Immature natural killer cell (primary cell): ENCODE results near the gene TXNRD2. TPM values are rescaled to one million over a fixed set of nuclear protein-coding genes. Genes with fewer than 3 reads are reported as not detected.

Source experiments
- DNase-seq, 3 donors: peaks; one replicate each; pipeline ENCODE4 v3.0.0; 2022; ENCODE audit warnings: mixed read lengths in 1 of 3
- H3K27ac Mint-ChIP-seq, 6 donors: one replicate each; pipeline ENCODE4 v1.8.0; 2020; ENCODE audit warnings: mixed read lengths in 6 of 6, mild to moderate bottlenecking in 5 of 6, inconsistent platforms in 4 of 6, moderate library complexity in 3 of 6
- H3K27me3 Mint-ChIP-seq, 3 donors: one replicate each; pipeline ENCODE4 v1.8.0; 2020 to 2021; ENCODE audit warnings: low read depth in 3 of 3, mild to moderate bottlenecking in 3 of 3, mixed read lengths in 3 of 3, moderate library complexity in 3 of 3, inconsistent platforms in 1 of 3
- H3K36me3 Mint-ChIP-seq, 3 donors: one replicate each; pipeline ENCODE4 v1.8.0; 2020; ENCODE audit warnings: mixed read lengths in 3 of 3, inconsistent platforms in 2 of 3, mild to moderate bottlenecking in 2 of 3
- H3K4me1 Mint-ChIP-seq, 2 donors: one replicate each; pipeline ENCODE4 v1.8.0; 2020; ENCODE audit warnings: inconsistent platforms in 2 of 2, mild to moderate bottlenecking in 2 of 2, mixed read lengths in 2 of 2, moderate library complexity in 1 of 2
- H3K4me3 Mint-ChIP-seq, 5 donors: one replicate each; pipeline ENCODE4 v1.8.0; 2020; ENCODE audit warnings: mild to moderate bottlenecking in 5 of 5, mixed read lengths in 5 of 5, inconsistent platforms in 3 of 5, moderate library complexity in 3 of 5
- H3K9me3 Mint-ChIP-seq, 6 donors: one replicate each; pipeline ENCODE4 v1.8.0; 2020; ENCODE audit warnings: mild to moderate bottlenecking in 6 of 6, mixed read lengths in 6 of 6, inconsistent platforms in 4 of 6, moderate library complexity in 3 of 6
- polyA plus RNA-seq, 3 donors: library from polyadenylated mRNA; unstranded; fragments of 300-500 nt; fragmentation: Illumina TruSeq; gene quantifications; one replicate each; pipeline ENCODE4 v1.2.3, GENCODE V29; 2021

The TXNRD2 gene
- polyA plus RNA-seq, 3 donors from 2014 or later: 11.0 to 17.1 (median 15.5) TPM

GRCh38 chr22:19862619-19863246, 78.9 kb downstream of the TXNRD2 start:
- Mint-ChIP-seq H3K27me3 (peaks cover 0 to 3% (median 2%) of the 10 kb centered on the region in 3 donors), H3K27ac (no peak overlapping the region), H3K4me1 (no peaks in the 10 kb centered on the region), H3K4me3 (no peak overlapping the region), H3K9me3 (no peaks in the 10 kb centered on the region), H3K36me3 (no peaks in the 10 kb centered on the region)
- no peak for DNase-seq

DNA sequence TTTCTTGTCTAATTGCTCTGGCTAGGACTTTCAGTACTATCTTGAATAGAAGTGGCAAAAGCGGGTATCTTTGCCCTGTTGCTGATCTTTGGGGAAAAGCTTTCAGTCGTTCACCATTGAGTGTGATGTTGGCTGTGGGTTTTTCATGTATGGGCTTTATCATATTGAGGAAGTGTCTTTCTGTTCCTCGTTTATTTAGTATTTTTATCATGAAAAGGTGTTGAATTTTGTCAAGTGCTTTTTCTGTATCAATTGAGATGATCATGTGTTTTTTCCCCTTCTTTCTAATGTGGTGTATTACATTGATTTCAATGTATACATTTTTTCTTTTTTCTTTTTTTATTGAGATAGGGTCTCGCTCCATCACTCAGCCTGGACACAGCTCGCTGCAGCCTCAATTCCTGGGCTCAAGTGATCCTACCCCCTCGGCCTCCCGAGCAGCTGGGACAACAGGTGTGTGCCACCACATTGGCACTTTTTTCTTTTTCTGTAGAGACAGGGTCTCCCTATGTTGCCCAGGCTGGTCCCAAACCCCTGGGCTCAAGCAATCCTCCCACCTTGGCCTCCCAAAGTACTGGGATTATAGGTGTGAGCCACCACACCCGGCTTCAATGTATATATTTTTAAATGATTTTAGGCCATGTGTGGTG, 81.6 kb downstream of the TXNRD2 start:
- Mint-ChIP-seq H3K27ac (no peak overlapping the region), H3K4me1 (peaks cover 7 to 8% of the 10 kb centered on the region in 2 donors)

GRCh38 chr22:19857382-19857781, 84.2 kb downstream of the TXNRD2 start:
- Mint-ChIP-seq H3K27me3 (peaks cover 0 to 3% (median 2%) of the 10 kb centered on the region in 3 donors), H3K27ac (peak overlapping the region in 3 of 6 donors; percentile 64 to 70 (median 68)), H3K9me3 (no peaks in the 10 kb centered on the region), H3K4me1 (peaks cover 26 to 27% of the 10 kb centered on the region in 2 donors), H3K4me3 (peak overlapping the region in 2 of 5 donors; percentile 5 to 86), H3K36me3 (no peaks in the 10 kb centered on the region)
- no peak for DNase-seq

More for the DNA sequence above, 81.6 kb downstream of the TXNRD2 start:
- Mint-ChIP-seq H3K4me3 (no peak overlapping the region), H3K36me3 (no peaks in the 10 kb centered on the region), H3K9me3 (no peaks in the 10 kb centered on the region), H3K27me3 (peaks cover 0 to 4% (median 2%) of the 10 kb centered on the region in 3 donors)
- no peak for DNase-seq

DNA sequence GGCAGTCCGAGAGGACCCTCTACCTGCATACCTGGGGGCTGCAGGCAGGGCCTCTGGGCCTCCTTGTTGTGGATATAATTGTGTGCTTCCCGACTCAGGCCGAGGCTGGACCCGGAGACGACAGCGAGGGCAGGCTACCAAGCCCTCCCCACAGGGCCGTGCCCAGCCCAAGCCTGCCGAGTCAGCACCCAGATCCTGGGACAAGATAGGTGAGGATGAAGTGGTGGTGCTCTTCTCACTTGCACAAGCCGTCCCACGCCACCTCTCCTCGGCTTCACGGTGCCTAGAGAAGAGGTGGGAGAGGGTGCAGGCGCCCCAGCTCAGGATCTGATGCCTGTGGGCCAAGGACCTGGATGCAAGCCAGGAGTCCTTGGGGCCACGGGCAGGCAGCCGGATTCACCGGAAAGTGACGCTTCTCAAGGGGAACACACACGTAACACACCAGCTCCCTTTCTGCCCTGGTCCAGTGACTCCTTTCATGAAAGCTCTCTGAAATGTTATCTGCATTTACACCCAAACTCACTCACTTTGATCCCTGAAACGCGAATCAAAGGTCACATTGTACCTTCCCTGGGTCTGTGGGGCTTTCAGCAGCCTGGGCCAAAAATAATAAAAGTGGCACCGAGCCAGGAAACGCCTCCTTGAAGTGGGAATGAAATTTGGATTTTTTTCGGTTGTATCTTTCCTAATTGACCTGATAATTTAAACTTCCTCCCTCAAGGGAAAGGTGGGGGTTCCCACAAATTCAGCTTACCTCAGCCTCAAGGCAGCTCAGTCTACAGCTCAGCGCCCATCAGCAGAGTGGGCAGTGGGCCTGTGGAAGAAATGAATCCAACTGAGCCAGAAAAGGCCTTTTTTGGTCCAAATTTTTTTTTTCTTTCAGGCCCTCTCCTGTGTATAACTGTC, 85.9 kb downstream of the TXNRD2 start:
- peaks cover 26 to 31% of the 10 kb centered on the region in 2 donors for H3K4me1 Mint-ChIP-seq
- no peaks in the 10 kb centered on the region for H3K9me3 Mint-ChIP-seq
- no peaks in the 10 kb centered on the region for H3K36me3 Mint-ChIP-seq
- H3K27me3 Mint-ChIP-seq: peaks cover 0 to 3% (median 0%) of the 10 kb centered on the region in 3 donors
- peak overlapping the region; percentile 83 to 93 (median 90) for H3K27ac Mint-ChIP-seq
- DNase-seq: no peak
- peak overlapping the region; percentile 86 to 92 (median 90) for H3K4me3 Mint-ChIP-seq

DNA sequence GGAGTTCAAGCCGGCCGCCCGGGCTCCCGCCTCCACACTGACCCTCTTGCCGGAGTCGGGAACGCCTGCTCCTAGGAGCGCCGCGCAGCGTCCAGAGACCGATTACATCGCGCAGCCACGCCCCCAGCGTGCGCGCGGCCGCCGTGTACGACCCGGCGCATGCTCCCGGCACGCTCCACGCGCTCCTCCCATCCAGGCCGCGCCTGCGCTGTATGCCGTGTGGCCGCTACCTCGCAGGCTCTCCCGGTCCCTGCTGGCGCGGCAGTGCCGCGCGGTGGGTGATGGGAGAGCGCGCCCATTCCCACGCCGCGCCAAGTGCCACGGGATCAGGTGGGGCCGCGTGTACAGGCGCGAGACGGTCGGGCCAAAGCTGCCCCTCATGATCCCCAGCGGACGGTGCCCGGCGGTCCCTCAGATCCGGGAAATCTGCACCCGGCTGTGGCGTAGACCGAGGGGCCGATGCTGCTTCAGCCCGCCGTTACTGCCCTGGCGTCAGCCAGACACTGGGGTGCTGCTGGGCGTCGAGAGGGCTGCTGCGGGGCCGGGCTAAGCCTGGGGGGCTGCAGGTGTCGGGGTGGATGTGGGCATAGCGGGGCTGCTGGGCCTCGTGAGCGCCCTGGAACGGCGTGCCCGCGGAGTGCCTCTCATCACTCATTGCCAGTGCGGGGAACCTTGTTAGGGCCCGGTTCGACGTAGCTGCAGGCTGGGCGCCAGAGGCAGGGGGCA, 86.7 kb downstream of the TXNRD2 start, which contains the start of the genes GNB1L and RTL10:
TSS of gene GNB1L (minus strand) at position 97 of the 726 bp plus-strand sequence. CDS start 33,519 bp downstream, outside the sequence.
TSS of gene RTL10 (minus strand) at position 97 of the 726 bp plus-strand sequence. CDS start 2,613 bp downstream, outside the sequence.
- Mint-ChIP-seq H3K27ac (peak within 1 kb of the TSS; percentile 83 to 93 (median 90)), H3K36me3 (no peaks in the 10 kb centered on the region), H3K9me3 (no peaks in the 10 kb centered on the region), H3K27me3 (peaks cover 0 to 3% (median 0%) of the 10 kb centered on the region in 3 donors), H3K4me3 (peak within 1 kb of the TSS; percentile 86 to 92 (median 90)), H3K4me1 (peaks cover 26 to 31% of the 10 kb centered on the region in 2 donors)
- DNase-seq: peak; percentile 94 to 96 (median 95)

DNA sequence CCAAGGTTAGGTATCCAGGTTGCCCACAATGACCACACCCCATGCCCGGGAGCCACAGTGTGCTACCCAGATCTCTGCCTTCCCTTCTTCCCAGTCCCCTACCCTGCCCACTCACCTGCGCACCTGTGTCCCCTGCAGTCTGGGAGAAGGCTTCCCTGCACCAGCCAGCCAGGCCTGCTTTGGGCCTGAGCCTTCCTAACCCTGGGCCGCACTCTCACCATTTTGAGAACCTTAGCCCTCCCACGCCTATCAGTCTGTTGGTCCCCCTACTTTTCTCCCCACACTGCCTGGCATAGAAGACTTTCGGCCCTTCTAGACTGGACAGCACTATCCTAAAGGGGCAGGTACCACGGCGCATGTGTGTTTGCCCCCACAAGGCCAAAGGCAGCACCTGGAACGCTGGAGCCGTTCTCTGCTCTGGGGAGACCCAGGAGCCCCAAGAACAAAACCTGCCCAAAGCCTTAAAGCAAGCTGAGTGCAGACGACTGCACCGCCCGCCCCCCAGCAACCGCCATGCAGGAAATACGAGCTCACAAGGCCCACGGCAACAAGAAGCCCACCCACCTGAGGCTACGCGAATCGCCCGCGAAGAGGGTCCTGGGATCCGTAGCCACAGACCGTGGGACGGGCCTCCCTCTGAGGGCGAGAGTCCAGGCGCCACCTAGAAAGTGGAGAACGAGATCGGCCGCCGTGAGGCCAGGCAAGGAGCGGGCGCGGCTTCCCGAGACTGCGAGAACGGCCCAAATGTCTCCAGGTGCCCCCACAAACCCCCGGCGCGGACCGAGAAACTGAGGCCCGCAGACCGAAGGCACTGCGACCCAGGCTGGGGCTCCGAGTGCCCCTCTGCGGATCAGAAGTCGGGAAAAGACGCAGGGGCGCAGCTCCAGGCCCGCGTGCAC, 87.5 kb downstream of the TXNRD2 start:
- Mint-ChIP-seq H3K4me1 (peaks cover 26 to 31% of the 10 kb centered on the region in 2 donors), H3K27me3 (peaks cover 0 to 3% (median 0%) of the 10 kb centered on the region in 3 donors), H3K36me3 (no peaks in the 10 kb centered on the region), H3K9me3 (no peaks in the 10 kb centered on the region), H3K27ac (peak overlapping the region; percentile 53 to 93 (median 90)), H3K4me3 (peak overlapping the region; percentile 86 to 92 (median 90))
- DNase-seq: no peak

DNA sequence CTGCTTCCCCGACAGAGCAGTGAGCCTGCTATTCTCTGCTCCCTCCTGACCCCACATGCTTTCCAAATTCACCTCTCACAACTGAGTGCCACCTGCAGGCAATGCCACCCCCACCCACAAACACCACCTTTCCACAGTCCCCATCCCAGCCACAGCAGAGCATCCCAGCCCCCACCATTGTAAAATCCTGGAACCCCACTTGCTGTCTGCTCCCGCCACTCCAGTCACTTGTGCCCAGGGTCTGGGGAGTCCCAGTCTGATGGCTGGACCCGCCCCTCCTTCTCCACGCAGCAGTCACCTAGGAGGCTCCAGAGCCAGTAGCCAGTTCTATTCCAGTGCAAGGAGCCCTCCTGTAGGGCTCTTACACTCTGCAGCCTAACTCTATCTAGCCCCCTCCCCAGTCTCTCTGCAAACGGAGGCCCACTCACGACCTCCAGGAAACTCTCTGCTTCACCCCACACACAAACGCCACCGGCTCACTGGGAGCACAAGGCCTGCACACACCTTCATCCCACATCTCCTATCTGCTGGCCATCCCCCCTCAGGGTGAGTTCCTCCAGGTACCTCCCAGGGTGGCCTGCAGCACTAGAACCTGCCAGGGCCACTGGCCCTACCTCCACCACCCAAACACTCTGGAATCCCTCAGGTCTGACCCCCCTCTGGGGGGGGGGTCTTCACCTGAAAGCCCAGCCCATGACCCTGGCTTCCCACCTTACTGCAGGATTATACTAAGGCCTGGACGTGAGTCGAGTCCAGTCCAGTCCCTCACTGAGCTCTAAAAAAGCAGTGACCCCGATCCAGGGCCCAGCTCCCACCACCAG, 88.3 kb downstream of the TXNRD2 start:
- H3K4me1 Mint-ChIP-seq: peaks cover 26 to 31% of the 10 kb centered on the region in 2 donors

GRCh38 chr22:19852177-19852781, 89.3 kb downstream of the TXNRD2 start:
- no peak for DNase-seq
- Mint-ChIP-seq H3K4me3 (peak overlapping the region in 4 of 5 donors; percentile 21 to 92 (median 88)), H3K36me3 (no peaks in the 10 kb centered on the region), H3K27ac (peak overlapping the region in 3 of 6 donors; percentile 17 to 28 (median 20)), H3K27me3 (peaks cover 0 to 3% (median 0%) of the 10 kb centered on the region in 3 donors), H3K4me1 (peaks cover 26 to 31% of the 10 kb centered on the region in 2 donors), H3K9me3 (no peaks in the 10 kb centered on the region)

More for the DNA sequence above, 88.3 kb downstream of the TXNRD2 start:
- no peaks in the 10 kb centered on the region for H3K36me3 Mint-ChIP-seq
- H3K9me3 Mint-ChIP-seq: no peaks in the 10 kb centered on the region
- H3K4me3 Mint-ChIP-seq: peak overlapping the region; percentile 86 to 92 (median 90)
- peak overlapping the region in 5 of 6 donors; percentile 68 to 83 (median 83) for H3K27ac Mint-ChIP-seq
- DNase-seq: no peak
- peaks cover 0 to 3% (median 0%) of the 10 kb centered on the region in 3 donors for H3K27me3 Mint-ChIP-seq

DNA sequence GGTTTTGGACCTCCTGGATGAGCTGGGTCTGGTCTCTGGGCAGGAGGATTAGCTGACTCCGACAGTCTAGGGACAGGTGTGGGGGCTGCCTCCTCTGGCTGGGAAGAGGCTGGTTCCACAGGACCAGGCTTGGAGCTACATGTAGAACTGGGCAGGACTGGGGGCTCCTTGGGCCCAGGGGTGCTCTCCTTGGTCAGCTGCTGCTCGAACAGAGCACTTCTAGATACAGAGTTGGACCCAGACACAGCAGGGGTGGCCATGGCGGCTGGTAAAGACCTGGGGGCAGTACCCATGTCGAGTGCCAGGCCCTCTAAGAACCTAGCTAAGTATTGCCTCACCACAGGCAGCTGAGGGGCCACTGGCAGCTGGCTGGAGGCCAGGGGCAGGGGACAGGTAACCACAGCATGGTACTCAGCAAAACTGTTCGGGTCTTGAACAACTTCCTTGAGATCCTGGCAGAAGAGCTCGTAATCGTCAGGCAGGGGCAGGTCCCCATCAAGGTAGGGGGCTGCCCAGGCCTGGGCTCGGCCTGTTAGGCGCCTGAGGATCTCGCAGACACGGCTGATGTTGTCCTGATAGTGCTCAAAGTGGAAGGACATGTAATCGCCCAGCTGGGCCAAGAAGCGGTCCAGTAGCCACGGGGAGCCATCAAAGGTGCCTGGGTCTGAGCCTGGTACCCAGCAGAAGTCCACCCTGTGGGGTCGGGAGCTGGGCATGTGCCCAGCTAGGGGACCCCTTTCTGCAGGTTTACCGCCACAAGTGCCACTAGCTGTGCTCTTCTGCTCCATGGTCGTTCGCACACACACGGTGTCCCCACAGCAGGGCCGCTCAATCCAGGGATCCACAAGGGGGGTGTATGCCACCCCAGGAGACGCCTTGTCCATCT, 90.1 kb downstream of the TXNRD2 start:
- Mint-ChIP-seq H3K4me1 (peaks cover 26 to 31% of the 10 kb centered on the region in 2 donors), H3K36me3 (no peaks in the 10 kb centered on the region), H3K27me3 (peaks cover 0 to 3% (median 0%) of the 10 kb centered on the region in 3 donors), H3K4me3 (peak overlapping the region in 2 of 5 donors; percentile 15 to 92), H3K9me3 (no peaks in the 10 kb centered on the region), H3K27ac (peak overlapping the region in 1 of 6 donors; percentile 28)
- DNase-seq: no peak

DNA sequence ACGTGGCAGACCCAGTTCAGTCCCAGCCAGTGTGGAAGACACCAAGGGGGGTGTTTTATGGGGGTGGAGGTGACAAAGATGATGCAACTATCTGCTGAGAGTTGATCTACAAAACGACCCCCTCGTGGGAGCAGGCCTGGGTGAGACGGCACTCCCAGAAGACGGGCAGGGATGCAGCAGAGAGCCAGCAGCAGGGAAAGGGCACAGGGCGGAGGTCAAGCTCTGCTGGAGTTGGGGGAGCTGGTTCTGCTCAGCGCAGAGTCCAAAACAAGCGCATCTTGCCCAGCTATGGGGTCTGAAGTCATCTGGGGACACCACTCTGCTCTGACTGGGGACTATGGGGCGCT, 90.9 kb downstream of the TXNRD2 start:
- Mint-ChIP-seq H3K27ac (no peak overlapping the region), H3K36me3 (peaks cover 0 to 1% (median 0%) of the 10 kb centered on the region in 3 donors), H3K4me1 (peaks cover 23 to 26% of the 10 kb centered on the region in 2 donors), H3K27me3 (peaks cover 0 to 3% (median 0%) of the 10 kb centered on the region in 3 donors), H3K4me3 (no peak overlapping the region), H3K9me3 (no peaks in the 10 kb centered on the region)
- no peak for DNase-seq
